Mammary epithelial cell (primary cell): ENCODE results near the gene SBNO2.

Experiments used
- CTCF ChIP-seq, 2 donors: IDR thresholded peaks in 1 of 2; conservative IDR thresholded peaks in 1 of 2; 2 replicates each; pipeline ENCODE4 v1.5.1; 2011 to 2012; ENCODE audit warnings: inconsistent platforms in 2 of 2, low read length in 2 of 2, mild to moderate bottlenecking in 2 of 2, control low read depth in 1 of 2, low read depth in 1 of 2; ENCODE audit not compliant: insufficient read depth in 1 of 2; ENCODE audit errors: extremely low read depth in 1 of 2
- EZH2 ChIP-seq: IDR thresholded peaks from 2 replicates; pipeline ENCODE4 v1.6.1; 2012; ENCODE audit warnings: low read length, inconsistent platforms, borderline replicate concordance

DNA sequence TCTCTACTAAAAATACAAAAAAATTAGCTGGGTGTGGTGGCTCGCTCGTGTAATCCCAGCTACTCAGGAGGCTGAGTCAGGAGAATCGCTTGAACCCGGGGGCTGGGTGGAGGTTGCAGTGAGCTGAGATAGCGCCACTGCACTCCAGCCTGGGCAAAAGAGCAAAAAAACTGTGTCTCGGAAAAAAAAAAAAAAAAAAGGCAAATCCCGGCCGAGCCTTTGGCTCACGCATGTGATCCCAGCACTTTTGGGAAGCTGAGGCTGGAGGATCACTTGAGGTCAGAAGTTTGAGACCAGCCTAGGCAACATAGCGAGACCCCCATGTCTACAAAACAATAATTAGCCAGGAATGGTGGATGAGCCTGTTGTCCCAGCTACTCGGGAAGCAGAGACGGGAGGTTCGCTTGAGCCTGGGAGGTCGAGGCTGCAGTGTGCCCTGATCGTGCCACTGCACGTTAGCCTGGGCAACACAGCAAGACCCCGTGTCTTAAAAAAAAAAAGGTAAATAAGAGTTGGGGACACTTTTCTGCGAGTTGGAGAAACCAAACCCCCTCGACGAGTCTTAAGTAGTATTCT lies 70.8 kb downstream of the SBNO2 start:
- no peak for TF ChIP-seq EZH2
- TF ChIP-seq CTCF (conservative IDR thresholded peaks at IDR 0.05 in 1 of 2, IDR thresholded peaks at IDR 0.05 in 1 of 2; ENCODE audit: extremely low read depth in 1 of 2, insufficient read depth in 1 of 2, low read depth in 1 of 2, low read length in 2 of 2): no peak
